Right ventricle myocardium inferior (tissue), 1 donor: Measurements from ENCODE around the gene CCT3. TPM values are rescaled to one million over a fixed set of nuclear protein-coding genes. Genes with fewer than 3 reads are reported as not detected.
"Not testable (repeated sequence)": the region's sequence is repeated elsewhere in the genome, so short reads cannot be mapped to it uniquely, and the experiment has no call there.

Experiments
- ATAC-seq: fragments of 200-7000 bp; cut with Tn5 transposase; one replicate; pipeline ENCODE4 v1.9.1; 2020; ENCODE audit warnings: mild to moderate bottlenecking, moderate library complexity
- DNase-seq: peaks from one replicate; pipeline ENCODE4 v3.0.0; 2021; ENCODE audit errors: missing footprints
- intact Hi-C: fragments of 100-400 bp; cut with DNase I; formaldehyde crosslinking; loops from one replicate; pipeline ENCODE4 v1.11.0; 2022
- total RNA-seq: library from RNA; stranded (reverse); fragmentation: NEBNext Ultra II Directional; extraction: Animal tissue kit (Norgen Biotek cat#: 25700); gene quantifications from one replicate; pipeline ENCODE4 v1.2.1, GENCODE V29; 2021
- donor health status: DM: no; HTN: yes; CAD: no; lungs with severe emphysema.

CCT3 gene
- total RNA-seq, 1 donor from 2014 or later = 137 TPM

DNA sequence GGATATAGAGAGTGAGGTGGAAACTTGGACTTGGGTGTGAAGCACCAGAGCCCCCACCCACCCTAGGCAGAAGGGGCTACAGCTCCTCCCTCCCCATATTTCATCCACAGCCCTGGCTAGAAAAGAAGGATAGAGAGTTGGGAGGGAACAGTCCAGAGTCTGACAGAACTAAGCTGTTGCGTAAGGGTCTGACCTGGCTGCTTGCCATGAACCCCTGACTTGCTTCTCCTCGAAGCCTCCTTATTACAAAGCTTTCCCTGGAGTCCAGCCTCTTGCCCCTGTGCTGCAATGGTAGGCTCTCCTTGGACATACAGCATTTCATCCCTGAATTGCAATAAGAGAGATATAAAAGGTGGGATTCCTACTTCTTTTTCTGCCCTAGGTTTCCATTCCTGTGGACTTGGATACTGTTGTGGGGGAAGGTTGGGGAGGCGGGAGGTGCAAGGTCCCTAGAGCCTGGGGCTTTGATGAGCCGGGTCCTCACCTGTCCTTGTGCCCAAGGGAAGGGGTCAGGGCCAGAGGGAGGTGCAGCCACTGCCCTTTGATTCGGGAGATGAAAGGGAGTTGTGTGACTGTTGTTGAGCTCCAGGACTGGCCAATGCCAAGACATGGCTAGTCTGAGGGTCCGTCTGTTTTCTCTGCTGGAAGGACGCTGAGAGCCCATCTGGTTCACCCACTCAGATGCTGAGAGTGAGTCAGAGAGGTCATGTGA is 33.6 kb upstream of the CCT3 start:
- DNase-seq (peak; percentile 81), ATAC-seq (no peak)
- intact Hi-C loops = no loop called here

DNA sequence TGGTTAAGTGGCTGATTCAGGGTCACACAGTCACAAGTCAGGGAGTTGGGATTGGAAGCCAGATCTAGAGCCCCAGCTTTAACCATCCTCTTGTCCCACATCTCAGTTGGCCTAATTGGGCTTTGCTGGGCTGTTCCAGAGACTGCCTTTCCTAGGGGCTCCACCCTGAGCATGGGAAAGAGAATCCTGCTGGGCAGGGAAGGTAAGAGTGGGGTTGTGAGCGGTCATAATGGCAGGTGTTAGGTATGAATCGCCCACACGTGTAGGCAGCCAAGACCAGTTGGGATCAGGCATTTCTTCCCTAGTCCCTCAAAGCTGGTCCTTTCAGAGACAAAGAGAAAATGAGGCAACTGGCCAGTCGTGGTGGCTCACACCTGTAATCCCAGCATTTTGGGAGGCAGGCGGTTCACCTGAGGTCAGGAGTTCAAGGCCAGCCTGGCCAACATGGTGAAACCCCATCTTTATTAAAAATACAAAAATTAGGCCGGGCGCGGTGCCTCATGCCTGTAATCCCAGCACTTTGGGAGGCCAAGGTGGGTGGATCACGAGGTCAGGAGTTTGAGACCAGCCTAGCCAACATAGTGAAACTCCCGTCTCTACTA is 31.7 kb upstream of the CCT3 start:
- DNase-seq, intact Hi-C loops, ATAC-seq: not testable (repeated sequence)

DNA sequence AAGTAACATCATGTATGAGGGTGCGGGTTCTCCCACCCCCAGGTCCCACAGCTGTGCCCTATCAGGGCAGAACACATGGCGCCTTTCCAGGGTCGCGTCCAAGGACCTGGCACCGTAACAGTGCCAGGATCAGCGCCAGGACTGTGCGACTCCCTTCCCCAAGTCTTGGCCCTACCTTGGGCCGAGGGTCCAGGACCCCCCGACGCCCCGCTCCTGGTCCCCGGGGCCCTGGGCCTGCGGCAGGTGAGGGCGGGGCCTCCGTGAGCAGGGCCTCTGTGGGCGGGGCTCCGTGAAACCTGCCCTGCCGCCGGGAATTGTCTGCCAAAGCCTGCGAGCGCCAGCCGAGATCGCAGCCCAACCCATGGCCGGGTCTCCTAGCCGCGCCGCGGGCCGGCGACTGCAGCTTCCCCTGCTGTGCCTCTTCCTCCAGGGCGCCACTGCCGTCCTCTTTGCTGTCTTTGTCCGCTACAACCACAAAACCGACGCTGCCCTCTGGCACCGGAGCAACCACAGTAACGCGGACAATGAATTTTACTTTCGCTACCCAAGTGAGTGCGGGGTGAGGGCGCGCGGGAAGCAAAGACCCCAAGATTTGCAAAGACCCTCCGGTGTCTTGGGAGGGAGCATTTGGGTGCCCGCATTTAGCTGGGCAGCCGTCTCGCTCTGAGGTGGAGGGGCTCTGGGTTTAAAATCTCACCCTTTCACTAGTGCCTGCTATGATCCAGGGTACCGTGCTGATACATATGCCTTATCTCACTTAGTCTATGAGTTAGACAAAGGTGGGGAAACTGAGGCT is 31.0 kb upstream of the CCT3 start, which contains the start of gene RHBG:
RHBG (plus strand) TSS at position 323 of the 796 bp plus-strand sequence; CDS start at position 362, 39 bp downstream.
- ATAC-seq (peak; percentile 43), DNase-seq (no peak)
- intact Hi-C loops = no loop called here

DNA sequence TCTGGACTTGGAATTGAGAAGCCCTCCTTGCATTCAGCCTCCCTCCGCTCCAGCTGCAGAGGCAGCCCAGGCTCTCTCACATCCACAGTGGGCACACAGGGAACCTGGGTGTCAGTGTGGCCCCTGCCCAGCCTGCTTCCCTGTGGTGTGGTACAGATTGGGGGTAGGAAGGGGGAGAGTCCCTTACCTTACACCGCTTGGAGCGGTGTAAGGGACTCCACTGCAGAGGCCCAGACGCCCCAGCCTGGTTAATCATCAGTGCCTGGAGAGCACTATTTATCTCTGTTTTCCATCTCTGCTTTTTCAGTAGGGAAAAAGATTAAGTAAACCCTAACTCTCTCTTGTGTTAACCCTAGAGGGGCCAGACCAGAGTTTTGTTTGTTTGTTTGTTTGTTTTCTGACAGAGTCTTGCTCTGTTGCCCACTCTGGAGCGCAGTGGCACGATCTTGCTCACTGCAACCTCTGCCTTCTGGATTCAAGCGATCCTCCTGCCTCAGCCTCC is 30.1 kb upstream of the CCT3 start:
- ATAC-seq = no peak
- intact Hi-C loops = no loop called here
- DNase-seq = no peak

DNA sequence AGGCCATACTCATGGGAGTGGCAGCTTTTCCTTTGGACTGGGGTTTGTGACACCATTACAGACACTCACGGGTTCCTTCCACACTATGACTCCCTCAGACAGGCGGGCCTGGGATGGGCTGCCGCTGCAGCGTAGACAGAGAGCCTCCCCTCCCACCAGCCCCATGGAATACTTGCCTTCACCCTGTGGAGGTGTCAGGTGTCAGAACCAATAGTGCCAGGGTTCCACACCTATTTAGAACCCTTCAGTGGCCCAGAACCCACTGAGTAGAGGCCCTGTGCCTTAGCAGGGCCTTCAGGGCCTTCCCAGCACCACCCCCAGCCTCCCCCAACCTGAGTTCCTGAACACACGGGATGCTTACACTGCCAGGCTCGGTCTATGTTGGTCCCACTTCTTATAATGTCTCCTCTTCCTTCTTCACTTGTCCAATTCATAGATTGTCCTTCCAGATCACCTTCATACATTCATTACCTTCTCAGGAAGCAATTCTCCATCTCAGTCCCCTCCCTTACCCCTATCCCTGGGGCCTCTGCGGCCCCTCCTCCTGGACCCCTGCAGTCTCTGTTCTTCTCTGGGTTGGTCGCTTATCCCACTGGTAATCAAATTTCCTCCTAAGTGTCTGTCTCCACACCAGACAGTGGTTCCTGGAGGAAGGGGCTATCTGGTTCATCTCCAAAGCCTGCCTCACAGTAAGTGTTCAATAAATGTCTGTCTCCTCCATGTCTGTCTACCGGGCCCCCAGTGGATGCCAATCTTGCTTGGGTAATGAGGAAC is 29.5 kb upstream of the CCT3 start:
- DNase-seq (no peak), ATAC-seq (no peak)
- intact Hi-C loops = no loop called here

DNA sequence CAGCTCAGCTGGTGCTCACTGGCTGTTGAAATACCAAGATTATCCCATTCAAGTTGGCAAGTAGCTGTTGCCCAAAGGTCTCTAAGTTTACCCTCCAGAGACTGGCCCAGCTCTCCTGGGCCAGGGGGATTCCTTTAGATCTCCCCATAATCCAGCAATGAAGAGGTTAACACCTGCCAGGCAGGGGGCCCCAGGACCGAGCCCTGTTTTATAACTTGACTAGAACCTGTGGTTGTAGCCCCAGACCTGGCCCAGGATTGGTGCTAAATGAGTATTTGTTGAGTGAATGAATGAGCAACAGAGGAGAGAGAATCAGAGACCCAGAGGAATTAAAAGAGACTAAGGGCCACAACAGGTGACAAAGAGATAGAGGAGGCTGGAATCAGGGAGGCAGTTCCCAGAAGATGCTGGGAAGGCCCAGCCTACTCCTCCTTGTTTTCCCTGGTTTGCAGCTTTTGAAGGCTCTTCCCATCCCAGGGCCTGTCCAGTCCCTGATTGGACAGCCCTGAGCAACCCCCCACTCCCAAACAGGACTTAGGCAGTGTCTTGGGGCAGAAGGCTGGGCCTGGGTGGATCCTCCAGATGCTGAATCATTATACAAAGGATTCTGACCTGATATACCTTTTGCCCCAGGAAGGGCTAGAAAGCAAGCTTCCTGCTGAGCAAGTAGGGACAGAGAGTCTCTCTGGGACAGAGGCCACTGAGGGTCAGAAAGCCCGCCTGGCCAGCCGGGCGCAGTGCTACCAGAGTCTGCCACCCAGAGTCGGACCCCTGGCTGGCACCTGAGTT is 28.5 kb upstream of the CCT3 start:
- DNase-seq (no peak), ATAC-seq (no peak)
- intact Hi-C loops = no loop called here

DNA sequence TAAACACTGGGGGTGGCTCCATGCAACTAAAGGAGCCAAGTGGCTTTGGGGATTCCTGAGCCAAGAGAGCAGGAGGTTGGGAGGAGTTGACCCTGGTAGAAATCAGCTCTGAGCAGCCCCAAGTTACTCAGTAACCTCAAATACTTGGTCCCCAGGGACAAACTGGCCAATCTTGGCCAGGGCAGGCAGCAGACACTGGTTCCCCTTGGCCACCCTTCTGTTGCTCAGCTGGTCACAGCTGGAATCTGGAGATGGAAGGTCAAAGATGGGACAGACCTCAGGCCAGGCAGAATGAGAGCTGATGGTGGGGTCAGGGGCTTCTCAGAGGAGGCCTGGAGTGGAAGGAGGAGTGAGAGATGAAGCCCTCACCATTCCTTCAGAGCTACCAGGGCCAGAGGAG is 27.7 kb upstream of the CCT3 start:
- intact Hi-C loops = no loop called here
- no peak for DNase-seq
- ATAC-seq = no peak

DNA sequence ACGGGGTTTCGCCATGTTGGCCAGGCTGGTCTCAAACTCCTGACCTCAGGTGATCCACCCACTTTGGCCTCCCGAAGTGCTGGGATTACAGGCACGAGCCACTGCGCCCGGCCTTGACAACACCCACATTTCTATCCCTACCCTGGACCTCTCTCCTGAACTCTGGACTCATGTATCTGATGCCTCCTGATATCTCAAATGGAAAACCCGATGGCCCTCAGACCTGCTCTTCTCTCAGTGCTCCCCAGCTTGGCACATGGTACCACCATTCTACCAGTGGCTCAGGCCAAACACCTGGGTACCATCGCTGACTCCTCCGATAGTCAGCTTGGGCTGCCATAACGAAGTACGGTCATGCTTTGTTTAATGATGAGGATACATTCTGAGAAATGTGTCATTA is 22.4 kb upstream of the CCT3 start:
- intact Hi-C loops = no loop called here
- ATAC-seq = no peak

DNA sequence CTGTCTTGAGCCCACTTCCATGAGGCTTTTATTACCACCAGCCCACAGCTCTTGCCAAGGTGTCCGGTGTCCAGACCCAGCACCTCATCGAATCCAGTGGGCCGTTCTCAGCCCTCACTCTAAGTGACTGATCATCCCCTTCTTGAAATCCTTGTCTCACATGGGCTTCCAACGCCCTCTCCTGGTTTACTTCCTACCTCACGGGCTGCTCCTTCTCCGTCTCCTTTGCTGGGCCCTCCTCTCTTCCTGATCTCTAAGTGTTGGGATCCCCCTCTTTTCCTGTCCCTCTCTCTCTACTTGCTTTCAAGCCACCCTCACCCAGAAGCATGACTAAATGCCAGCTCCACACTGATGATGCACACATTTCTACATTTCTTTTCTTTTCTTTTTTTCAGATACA is 21.9 kb upstream of the CCT3 start:
- DNase-seq = no peak
- no peak for ATAC-seq
- intact Hi-C loops = no loop called here

More for the DNA sequence above, 22.4 kb upstream of the CCT3 start:
- DNase-seq = no peak

DNA sequence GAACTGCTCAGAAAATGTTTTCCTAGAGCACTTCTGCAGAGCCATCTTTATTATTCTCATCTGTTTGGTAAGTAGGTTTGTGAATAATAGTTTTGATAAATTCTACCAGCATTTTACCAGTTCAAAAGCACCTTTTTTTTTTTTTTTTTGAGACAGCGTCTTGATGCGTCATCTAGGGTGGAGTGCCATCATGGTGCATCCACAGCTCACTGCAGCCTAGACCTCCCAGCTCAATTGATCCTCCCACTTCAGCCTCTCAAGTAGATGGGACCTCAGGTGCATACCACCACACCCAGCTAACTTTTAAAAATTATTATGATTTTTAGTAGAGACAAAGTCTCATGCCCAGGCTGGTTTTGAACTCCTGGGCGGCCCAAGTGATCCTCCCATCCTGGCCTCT is 21.2 kb upstream of the CCT3 start:
- ATAC-seq = no peak
- intact Hi-C loops = no loop called here
- DNase-seq = no peak

DNA sequence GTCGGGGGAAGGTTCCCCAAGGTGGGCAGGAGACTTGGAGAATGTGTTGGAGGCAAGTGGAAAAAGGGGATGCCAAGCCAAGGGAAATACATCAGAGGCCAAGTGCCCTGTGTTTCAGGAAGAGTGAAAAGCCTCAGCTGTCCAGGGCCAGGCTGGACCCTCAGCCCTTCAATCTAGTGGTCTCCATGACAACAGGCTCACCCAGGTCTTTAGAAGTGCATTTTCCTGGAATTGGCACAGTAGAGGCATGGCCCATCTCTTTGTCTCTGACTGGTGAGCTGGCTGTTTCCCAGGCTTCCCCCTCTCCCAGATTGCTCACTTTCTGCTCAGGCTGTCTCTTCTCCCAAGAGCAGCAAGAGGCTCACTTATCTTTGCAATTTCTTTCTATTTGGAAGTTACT is 20.5 kb upstream of the CCT3 start:
- DNase-seq (no peak), ATAC-seq (no peak)
- intact Hi-C loops = no loop called here

DNA sequence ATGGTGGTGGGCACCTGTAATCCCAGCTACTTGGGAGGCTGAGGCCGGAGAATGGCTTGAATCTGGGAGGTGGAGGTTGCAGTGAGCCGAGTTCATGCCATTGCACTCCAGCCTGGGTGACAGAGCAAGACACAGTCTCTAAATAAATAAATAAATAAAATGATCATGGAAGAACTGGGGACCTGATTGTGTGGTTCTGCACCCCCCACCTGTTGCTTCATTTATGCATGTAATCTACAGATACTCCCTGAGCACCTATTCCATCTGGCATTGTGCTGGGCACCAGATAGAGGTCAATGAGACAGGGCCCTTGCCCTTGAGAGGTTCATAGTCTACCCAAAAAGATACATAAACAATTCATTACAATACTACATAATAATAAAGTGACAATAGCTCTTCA is 19.9 kb upstream of the CCT3 start:
- intact Hi-C loops = no loop called here
- ATAC-seq (no peak), DNase-seq (no peak)

DNA sequence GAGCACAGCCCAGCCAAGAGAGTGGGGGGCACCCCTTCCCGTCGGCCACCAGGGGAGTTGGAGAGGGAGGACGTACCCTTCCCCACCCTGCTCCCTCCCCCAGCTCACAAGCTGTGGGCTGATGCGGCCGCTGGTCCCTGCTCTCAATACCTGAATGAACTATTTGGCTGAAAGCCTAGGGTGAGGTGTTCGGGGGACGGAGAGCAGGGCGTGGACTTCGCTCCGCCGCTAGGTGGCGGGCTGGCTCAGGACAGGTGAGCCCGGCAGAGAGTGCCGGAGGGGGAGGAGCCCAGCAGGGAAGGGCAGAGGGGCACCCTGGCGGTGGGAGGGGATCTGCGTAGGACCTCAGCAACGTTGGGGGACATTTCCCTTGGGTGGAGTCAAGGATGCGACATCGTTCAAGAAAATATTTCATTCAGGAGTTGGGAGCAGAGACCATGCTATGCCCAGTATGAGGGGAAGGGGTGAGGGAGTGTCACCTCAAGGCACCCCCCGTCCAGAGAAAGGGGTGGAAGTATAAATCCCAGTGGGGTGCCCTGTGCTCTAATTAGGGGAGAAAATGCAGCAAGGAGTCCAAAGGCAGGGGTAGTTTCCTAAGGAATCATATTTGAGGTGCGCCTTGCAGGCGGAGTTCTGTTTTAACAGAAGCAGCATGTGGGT is 18.9 kb upstream of the CCT3 start:
- intact Hi-C loops = no loop called here
- peak; percentile 50 for ATAC-seq
- DNase-seq = no peak

DNA sequence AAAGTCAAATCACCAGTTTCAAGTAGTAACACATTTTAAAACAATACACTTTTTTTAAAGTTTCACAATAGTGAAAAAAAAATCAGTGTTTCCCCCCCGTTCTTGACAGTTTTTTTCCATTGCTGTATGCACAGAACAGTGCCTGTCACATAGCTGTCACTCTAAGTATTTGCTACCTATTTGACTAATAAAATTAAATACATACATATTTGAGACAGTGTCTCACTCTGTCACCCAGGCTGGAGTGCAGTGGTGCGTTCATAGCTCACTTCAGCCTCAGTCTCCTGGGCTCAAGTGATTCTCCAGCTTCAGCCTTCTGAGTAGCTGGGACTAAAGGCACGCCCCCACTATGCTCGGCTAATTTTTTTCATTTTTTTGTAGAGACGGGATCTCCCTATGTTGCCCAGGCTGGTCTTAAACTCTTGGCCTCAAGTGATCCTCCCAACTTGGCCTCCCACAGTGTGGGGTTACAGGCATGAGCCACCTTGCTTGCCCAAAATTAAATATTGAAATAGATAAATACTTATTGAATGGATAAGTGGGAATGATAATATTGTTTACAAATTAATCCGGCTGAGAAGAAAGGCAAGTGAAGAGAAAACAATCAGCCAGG is 18.3 kb upstream of the CCT3 start:
- intact Hi-C loops = no loop called here
- no peak for DNase-seq
- ATAC-seq = no peak

DNA sequence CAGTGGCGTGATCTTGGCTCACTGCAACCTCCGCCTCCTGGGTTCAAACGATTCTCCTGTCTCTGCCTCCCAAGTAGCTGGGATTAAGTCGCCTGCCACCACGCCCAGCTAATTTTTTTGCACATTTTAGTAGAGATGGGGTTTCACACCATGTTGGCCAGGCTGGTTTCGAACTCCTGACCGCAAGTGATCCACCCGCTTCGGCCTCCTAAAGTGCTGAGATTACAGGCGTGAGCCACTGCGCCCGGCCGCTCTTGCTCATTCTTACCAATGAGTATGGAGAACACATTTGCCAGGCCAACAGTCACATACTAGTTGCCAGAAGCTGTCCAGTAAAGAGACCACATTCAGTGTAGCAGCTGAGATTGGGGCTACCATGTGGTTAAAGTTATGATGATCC is 14.4 kb upstream of the CCT3 start:
- DNase-seq, intact Hi-C loops, ATAC-seq: not testable (repeated sequence)

DNA sequence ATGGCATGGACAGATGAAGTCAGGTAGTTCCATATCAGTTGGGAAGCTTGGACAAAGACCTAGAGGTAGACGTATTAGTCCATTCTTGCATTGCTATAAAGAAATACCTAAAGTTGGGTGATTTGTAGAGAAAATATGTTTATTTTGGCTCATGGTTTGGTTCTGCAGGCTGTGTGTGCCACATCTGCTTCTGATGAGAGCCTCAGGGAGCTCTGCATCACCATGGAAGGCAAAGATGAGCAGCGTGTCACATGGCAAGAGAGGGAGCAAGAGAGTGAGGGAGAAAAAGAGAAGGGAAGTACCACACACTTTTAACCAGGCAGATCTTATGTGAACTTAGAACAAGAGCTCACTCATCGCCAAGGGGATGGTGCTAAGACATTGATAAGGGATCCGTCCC is 9.2 kb upstream of the CCT3 start:
- ATAC-seq (no peak), DNase-seq (no peak)
- intact Hi-C loops = no loop called here

DNA sequence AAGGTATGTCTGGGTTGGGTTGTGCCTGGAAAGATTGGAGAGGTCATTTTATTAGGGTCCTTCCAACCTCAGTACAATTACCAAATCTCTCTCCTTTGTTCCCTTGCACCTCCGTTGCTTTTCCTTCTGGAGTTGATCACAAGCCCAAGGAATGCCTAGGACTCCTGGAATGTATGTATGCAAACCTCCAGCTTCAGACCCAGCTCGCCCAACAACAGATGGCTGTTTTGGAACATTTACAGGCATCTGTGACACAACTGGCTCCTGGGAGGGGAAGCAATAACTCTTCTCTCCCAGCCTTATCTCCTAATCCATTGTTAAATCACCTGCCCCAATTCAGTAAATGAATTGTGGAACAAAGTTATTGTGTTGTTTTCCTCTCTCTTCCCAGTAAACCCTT is 8.5 kb upstream of the CCT3 start:
- ATAC-seq = no peak
- no peak for DNase-seq
- intact Hi-C loops = no loop called here
